HG03460 (cell line): ENCODE data around the gene PDE11A.
"Not testable (repeated sequence)": the region's sequence is repeated elsewhere in the genome, so short reads cannot be mapped to it uniquely, and the experiment has no call there.

Experiments
- ATAC-seq: cut with Tn5 transposase; IDR thresholded peaks from one replicate; pipeline ENCODE4 v1.9.1; 2021; ENCODE audit not compliant: unreplicated experiment

PDE11A gene

DNA sequence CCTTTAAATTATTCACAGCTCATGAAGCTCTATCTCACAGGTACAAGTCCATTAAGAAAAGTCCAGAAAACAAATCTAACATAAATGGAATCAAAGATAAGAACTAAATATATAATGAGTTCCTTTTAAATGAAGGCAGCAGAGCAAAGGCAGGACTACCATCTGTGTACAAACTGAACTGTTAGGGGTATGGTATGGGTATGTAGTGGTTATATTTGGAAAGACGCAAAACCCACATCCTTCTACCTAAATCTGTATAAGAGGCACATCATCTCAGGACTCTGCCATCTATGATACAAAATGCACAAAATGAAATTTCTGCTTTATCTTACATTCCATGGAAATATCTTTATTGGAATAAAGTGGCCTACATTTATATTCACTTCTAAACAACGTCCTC, 59.9 kb downstream of the PDE11A start:
- no peak for ATAC-seq

DNA sequence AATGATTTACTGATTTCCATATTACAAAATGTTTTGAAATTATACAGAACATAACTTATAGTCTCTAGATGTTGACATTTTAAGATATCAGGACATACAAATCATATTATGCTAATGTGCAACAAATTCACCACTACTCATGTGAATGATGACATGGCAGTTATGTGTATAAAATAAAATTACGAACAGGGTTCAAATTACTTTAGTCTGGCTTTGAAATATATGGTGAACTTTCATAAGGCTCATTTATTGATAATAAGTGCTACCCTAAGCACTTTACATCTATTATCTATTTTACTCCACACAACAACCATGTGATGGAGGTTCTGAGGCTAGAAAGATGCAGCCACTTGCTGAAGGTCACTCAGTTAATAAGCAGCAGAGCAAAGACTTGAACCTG, 62.8 kb downstream of the PDE11A start:
- no peak for ATAC-seq

GRCh38 chr2:178008636-178009289, 63.8 kb downstream of the PDE11A start:
- ATAC-seq, result no peak

DNA sequence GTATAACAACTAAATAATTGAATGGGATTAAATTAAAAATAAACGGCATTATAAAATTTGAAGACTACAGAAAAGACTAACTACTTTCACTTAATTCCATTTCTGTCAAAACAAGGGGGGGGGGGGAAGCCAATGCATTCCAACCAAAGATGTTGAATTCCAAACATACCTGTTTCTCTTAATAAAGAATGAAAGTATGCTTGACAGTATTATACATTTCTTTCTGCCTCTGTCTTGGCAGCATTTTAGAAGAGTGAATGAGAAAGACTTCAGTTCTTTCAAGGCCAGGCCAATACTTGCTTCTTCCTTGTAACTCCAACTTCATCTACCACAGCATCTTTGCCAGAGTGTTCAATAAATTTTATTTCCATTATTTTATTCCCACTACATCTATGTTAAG, 65.9 kb downstream of the PDE11A start:
- no peak for ATAC-seq

- no peak for ATAC-seq
These were observed 66.8 kb downstream of the PDE11A start for GRCh38 chr2:178005756-178006155.

GRCh38 chr2:178002038-178002437, 70.5 kb downstream of the PDE11A start:
- ATAC-seq, result no peak

DNA sequence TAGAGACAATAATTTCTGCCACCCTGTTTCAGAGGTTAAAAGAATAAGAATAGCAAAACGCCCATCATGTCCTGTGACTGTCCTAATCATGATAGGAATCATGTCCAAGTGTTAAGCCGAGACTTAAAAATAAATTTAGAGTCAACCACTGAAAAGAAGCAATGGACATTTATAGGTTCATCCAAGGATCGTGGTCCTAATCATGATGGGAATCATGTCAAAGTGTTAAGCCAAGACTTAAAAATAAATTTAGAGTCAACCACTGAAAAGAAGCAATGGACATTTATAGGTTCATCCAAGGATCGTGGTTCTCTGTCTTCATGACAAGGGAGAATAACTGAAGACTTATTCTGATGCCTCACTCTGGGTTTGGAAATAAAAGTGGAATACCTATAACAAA, 73.6 kb downstream of the PDE11A start:
- ATAC-seq, result no peak

DNA sequence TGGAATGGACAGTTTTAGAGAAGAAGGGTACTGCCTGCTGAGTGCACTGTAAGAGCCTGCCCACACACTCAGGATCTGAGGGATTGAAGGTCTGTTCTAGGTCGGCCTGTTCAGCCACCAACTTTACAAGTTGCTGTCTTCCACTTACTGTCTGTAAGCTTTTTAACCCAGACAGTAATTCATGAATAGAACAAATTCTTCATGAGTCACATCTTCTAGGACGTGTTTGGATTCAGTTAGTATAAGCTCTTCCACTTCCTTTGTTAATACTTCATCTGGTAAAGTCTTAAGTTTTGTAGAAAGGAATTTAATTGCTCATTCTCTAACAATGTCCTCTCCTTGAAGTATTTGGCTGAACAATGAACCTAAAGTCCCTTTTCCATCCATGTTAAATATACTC, 74.6 kb downstream of the PDE11A start:
- no peak for ATAC-seq

DNA sequence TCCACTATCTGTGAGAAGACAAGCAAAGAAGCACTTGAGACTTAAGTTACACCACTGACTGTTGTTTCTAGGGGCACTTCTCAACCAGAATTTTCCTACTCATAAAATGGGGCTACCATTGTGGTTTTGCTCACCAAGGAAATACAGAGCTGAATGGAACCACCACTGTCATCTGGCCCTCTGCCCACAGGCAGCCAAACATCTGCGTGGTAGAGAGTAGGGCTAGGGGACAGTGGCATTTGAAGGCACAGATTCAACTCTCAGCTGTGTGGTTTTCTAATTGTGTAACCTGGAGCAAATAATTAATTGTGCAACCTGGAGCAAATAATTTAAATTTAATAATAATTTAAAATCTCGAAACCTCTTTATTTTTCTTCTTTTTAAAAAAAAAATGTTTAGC, 79.6 kb downstream of the PDE11A start:
- ATAC-seq, result no peak

DNA sequence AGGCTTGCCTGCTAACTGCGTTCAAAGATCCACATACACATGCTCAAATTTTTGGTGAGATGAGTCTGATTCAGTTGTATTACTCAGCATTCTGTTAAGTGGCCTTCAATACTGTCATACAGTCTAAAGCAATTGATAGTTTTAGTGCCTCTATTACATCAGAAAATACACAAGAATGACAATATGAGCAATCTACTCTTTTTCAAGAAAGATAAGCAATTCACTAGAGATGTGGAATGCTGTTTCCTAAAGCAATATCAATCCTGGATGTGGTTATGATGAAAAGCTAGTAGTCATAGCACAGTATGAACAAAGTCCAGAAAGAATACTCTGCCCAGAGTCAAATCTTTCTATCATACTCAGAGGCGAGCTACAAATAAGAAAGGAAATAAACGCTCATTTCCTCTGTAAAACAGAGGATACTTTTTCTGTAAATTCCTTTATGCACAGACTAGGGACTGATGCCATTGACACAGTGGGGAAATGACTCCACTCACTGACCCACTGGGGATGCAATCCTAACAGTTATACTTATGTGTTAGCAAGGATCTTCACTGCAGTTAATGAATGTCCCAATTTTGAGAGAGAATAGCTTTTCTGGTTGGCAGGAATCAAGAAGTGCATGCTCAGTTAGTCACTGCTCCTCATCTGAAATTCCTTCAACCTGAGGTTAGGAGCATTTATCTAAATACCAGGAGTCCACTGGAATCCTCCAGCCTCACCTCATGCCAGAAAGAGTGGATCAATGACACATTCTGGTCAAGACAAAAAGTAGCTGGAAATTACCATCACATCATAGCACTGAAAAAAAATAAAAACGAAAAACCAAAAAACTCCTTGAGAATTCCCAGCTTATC, 83.3 kb downstream of the PDE11A start:
- ATAC-seq, result no peak

DNA sequence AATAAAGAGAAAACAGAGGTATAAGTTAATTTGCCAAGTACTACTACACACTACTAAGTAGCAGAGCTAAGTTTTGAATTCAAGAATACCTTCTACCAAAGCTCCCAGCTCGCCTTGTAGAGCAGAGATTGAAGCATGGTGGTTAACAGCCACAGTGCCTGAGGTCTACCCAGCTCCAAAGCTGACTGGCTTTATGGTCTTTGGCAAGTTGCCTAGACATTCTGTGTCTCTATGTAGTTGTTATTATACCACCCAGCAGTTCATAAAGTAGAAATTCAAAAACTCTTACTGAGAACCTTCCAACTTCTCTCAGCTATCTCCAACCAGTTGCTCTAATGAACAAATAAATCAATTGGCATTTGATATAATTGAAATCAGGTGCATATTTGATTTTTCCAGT, 87.8 kb downstream of the PDE11A start:
- ATAC-seq, result no peak

DNA sequence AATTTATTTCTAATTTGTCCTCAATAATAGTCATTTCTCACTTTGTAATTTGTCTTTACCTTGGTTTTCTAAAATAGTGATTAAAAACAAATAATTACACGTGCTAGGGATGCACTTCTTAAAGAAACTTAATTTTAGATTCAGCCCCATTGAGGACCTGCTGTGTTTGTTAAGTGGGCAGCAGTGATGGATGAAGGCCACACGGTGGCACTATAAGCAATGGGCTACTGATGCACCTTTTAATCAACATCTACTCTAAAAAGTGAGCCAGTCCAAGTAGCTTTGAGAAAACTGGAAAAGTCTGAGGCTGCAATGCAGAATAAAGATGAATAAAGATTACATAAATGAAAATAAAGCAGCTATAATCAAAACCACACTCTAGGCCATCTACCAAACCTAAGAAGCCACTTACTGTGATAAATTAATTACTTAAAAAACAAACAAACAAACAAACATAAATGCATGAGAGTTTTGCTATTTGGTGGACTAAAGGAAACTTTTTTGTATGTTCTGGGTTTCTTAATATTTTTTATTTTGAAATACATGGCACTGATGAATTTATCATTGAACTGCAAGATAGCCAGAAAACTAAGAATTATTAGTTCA, 89.3 kb downstream of the PDE11A start:
- peak; percentile 74 for ATAC-seq

DNA sequence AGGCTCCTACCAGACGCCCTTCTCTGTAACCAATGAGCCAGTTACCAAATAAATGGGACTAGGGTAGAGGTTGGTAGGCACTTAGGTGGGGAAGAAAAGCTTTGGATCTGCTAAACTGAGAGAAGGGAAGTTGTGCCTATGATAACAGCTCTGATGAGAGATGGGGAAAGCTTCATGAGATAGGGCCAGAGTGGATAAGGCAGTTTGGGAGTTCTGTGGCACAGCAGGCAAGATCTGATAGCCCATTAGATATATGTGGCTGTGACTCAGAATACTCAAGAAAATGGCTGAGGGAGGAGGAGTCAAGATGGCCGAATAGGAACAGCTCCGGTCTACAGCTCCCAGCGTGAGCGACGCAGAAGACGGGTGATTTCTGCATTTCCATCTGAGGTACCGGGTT, 99.8 kb downstream of the PDE11A start:
- no peak for ATAC-seq

GRCh38 chr2:177972123-177972522, 100.5 kb downstream of the PDE11A start:
- ATAC-seq, result no peak

GRCh38 chr2:177970670-177971454, 101.7 kb downstream of the PDE11A start:
- no peak for ATAC-seq

- no peak for ATAC-seq
These were observed 107.7 kb downstream of the PDE11A start for GRCh38 chr2:177964892-177965291.

DNA sequence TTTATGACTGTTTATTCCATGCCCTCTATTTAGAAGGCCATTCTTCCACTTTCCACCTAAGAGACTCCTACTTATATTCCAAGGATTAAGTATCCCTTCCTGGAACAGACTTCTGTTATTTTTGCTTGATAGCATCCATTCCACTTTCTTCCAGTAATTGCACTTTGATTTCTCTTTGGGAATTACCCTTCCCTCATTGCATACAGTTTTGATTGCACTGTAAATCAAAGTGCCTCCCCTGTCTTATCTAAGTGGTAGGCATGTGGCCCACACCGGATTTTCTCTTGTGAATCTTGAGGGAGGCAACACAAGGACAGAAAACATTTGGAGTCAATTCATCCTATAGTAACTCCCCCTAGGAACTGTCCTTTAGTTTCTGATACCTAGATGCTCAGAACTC, 120.4 kb downstream of the PDE11A start:
- no peak for ATAC-seq

- ATAC-seq, result not testable (repeated sequence)
These were observed 125.0 kb downstream of the PDE11A start for GRCh38 chr2:177947598-177947997.

DNA sequence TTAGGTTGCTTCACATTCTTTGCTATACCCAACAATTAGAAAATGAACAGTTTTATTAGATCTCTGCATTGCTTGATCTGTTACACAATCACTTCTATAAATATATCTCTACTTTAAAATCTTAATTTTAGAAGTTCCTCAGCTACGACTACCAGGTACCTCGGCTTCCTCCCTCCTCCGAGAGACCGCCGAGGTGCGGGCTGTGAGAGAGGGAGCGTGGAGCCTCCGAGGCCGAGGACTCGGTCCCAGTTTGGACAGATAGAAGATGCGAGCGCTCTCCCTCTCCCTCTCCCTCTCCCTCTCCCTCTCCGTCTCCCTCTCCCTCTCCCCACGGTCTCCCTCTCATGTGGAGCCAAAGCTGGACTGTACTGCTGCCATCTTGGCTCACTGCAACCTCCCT, 128.0 kb downstream of the PDE11A start:
- ATAC-seq, result not testable (repeated sequence)

- no peak for ATAC-seq
These were observed 129.8 kb downstream of the PDE11A start for GRCh38 chr2:177942731-177943130.

DNA sequence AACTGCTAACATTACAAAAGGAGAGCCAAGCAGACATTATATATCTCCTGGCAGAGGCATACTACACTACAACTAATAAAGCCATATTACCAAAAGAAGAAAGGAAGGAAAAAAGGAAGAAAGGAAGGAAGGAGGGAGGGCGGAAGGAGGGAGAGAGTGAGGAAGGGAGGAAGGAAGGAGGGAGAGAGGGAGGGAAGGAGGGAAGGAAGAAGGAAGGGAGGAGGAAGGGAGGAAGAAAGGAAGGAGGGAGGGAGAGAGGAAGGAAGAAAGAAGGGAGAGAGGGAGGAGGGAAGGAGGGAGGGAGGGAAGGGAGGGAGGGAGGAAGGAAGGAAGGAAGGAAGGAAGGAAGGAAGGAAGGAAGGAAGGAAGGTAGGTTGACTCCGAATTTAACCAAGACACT, 133.4 kb downstream of the PDE11A start:
- no peak for ATAC-seq
